ENCODE data around the gene PAPPA.

DNA sequence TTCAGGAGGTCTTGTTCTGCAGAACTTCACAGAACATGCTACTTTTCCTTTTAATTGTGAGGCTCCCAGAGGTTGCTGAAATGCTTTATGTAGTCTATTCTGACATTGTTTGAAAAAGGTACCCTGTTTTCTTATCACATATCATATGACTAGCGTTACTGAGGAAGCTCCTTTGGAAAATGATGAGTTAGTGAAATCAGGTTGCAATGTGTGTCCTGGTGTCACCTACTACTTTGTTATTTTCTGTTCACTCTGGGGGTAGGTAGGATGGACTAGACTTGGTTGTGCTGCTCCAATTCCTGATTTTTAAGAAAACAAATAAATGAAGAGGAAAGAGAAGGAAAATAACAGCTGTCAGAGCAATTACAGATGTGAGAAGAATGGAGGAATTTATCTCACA lies 93.7 kb downstream of the PAPPA start:
- TF ChIP-seq, protein P1, sequence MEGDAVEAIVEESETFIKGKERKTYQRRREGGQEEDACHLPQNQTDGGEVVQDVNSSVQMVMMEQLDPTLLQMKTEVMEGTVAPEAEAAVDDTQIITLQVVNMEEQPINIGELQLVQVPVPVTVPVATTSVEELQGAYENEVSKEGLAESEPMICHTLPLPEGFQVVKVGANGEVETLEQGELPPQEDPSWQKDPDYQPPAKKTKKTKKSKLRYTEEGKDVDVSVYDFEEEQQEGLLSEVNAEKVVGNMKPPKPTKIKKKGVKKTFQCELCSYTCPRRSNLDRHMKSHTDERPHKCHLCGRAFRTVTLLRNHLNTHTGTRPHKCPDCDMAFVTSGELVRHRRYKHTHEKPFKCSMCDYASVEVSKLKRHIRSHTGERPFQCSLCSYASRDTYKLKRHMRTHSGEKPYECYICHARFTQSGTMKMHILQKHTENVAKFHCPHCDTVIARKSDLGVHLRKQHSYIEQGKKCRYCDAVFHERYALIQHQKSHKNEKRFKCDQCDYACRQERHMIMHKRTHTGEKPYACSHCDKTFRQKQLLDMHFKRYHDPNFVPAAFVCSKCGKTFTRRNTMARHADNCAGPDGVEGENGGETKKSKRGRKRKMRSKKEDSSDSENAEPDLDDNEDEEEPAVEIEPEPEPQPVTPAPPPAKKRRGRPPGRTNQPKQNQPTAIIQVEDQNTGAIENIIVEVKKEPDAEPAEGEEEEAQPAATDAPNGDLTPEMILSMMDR (IDR thresholded peaks at IDR 0.05): no peak
- TF ChIP-seq POLR2A (IDR thresholded peaks at IDR 0.05): no peak

All from suprapubic skin (tissue), 3 donors.